Liver (tissue), 9 donors: Measurements from ENCODE around the gene CUBN. TPM values are rescaled to one million over a fixed set of nuclear protein-coding genes. Genes with fewer than 3 reads are reported as not detected.

Experiments
- DNase-seq: peaks from one replicate; pipeline ENCODE4 v3.0.0-alpha.2; 2017; ENCODE audit warnings: low spot score
- H3K27ac ChIP-seq, 2 donors: one replicate each; pipeline ENCODE4 v1.7.0; 2013; ENCODE audit warnings: inconsistent platforms in 2 of 2, low read length in 2 of 2, control low read depth in 1 of 2, low read depth in 1 of 2, mild to moderate bottlenecking in 1 of 2
- H3K27me3 ChIP-seq, 4 donors: one replicate each; pipeline versions ENCODE4 v1.6.1 to v1.7.0; 2013; ENCODE audit warnings: low read length in 3 of 4, inconsistent platforms in 1 of 4, mild to moderate bottlenecking in 1 of 4, moderate library complexity in 1 of 4; ENCODE audit not compliant: control insufficient read depth in 4 of 4, insufficient read depth in 4 of 4
- H3K36me3 ChIP-seq, 4 donors: one replicate each; pipeline versions ENCODE4 v1.6.1 to v1.7.0; 2013; ENCODE audit warnings: low read length in 3 of 4, mild to moderate bottlenecking in 3 of 4, low read depth in 1 of 4, moderate library complexity in 1 of 4; ENCODE audit not compliant: control insufficient read depth in 4 of 4, insufficient read depth in 3 of 4
- H3K4me1 ChIP-seq, 4 donors: one replicate each; pipeline versions ENCODE4 v1.6.1 to v1.7.0; 2013; ENCODE audit warnings: low read length in 3 of 4, mild to moderate bottlenecking in 3 of 4, moderate library complexity in 1 of 4; ENCODE audit not compliant: control insufficient read depth in 4 of 4, insufficient read depth in 4 of 4
- H3K4me3 ChIP-seq, 3 donors: one replicate each; pipeline versions ENCODE4 v1.6.1 to v1.7.0; 2013; ENCODE audit warnings: low read length in 3 of 3, control low read depth in 1 of 3, low read depth in 1 of 3, mild to moderate bottlenecking in 1 of 3
- H3K9ac ChIP-seq, 2 donors: one replicate each; pipeline ENCODE4 v1.7.0; 2013; ENCODE audit warnings: low read length in 2 of 2, mild to moderate bottlenecking in 2 of 2, moderate library complexity in 2 of 2, control low read depth in 1 of 2, low read depth in 1 of 2
- H3K9me3 ChIP-seq, 4 donors: one replicate each; pipeline versions ENCODE4 v1.6.1 to v1.7.0; 2013; ENCODE audit warnings: low read length in 3 of 4; ENCODE audit not compliant: control insufficient read depth in 4 of 4
- ATF3 ChIP-seq: IDR thresholded peaks from 2 replicates; pipeline ENCODE4 v1.6.1; 2016; ENCODE audit warnings: antibody characterized with exemption
- EGR1 ChIP-seq, 2 donors: IDR thresholded peaks; 2 replicates each; pipeline ENCODE4 v1.6.1; 2016 to 2018; ENCODE audit warnings: antibody characterized with exemption in 2 of 2, low read depth in 2 of 2
- FOXA1 ChIP-seq: IDR thresholded peaks from 2 replicates; pipeline ENCODE4 v1.6.1; 2016; ENCODE audit warnings: antibody characterized with exemption
- FOXA2 ChIP-seq: IDR thresholded peaks from 2 replicates; pipeline ENCODE4 v1.6.1; 2016; ENCODE audit warnings: antibody characterized with exemption
- GABPA ChIP-seq, 2 donors: IDR thresholded peaks in 1 of 2; conservative IDR thresholded peaks in 1 of 2; 2 replicates each; pipeline ENCODE4 v1.6.1; 2016; ENCODE audit warnings: antibody characterized with exemption in 2 of 2, mild to moderate bottlenecking in 1 of 2, moderate library complexity in 1 of 2
- HNF4A ChIP-seq, 2 donors: conservative IDR thresholded peaks; 2 replicates each; pipeline ENCODE4 v1.6.1; 2016; ENCODE audit warnings: antibody characterized with exemption in 2 of 2, mild to moderate bottlenecking in 2 of 2
- HNF4G ChIP-seq: IDR thresholded peaks from 2 replicates; pipeline ENCODE4 v1.6.1; 2016; ENCODE audit warnings: antibody characterized with exemption
- JUND ChIP-seq, 2 donors: IDR thresholded peaks; 2 replicates each; pipeline ENCODE4 v1.6.1; 2016; ENCODE audit warnings: antibody characterized with exemption in 2 of 2
- MAX ChIP-seq: IDR thresholded peaks from 2 replicates; pipeline ENCODE4 v1.6.1; 2016; ENCODE audit warnings: antibody characterized with exemption
- NR2F2 ChIP-seq: IDR thresholded peaks from 2 replicates; pipeline ENCODE4 v1.6.1; 2016; ENCODE audit warnings: antibody characterized with exemption
- RAD21 ChIP-seq, 2 donors: IDR thresholded peaks; 2 replicates each; pipeline ENCODE4 v1.6.1; 2016; ENCODE audit warnings: antibody characterized with exemption in 2 of 2, mild to moderate bottlenecking in 2 of 2
- REST ChIP-seq: IDR thresholded peaks from 2 replicates; pipeline ENCODE4 v1.6.1; 2016; ENCODE audit warnings: antibody characterized with exemption, mild to moderate bottlenecking
- RXRA ChIP-seq, 2 donors: IDR thresholded peaks; 2 replicates each; pipeline ENCODE4 v1.6.1; 2017 to 2018; ENCODE audit warnings: antibody characterized with exemption in 2 of 2, mild to moderate bottlenecking in 1 of 2
- SP1 ChIP-seq: IDR thresholded peaks from 2 replicates; pipeline ENCODE4 v1.6.1; 2018; ENCODE audit warnings: antibody characterized with exemption, mild to moderate bottlenecking
- TAF1 ChIP-seq: conservative IDR thresholded peaks from 2 replicates; pipeline ENCODE4 v1.6.1; 2016; ENCODE audit warnings: antibody characterized with exemption, mild to moderate bottlenecking
- YY1 ChIP-seq: IDR thresholded peaks from 2 replicates; pipeline ENCODE4 v1.6.1; 2016; ENCODE audit warnings: antibody characterized with exemption, mild to moderate bottlenecking
- ZBTB33 ChIP-seq: IDR thresholded peaks from 2 replicates; pipeline ENCODE4 v1.6.1; 2016; ENCODE audit warnings: antibody characterized with exemption
- WGBS: extraction: QIAGEN DNeasy Blood & Tissue Kit; methylation state at CpG from one replicate; pipeline ENCODE4 v1.1.7; 2013; 5-methylcytosine and 5-hydroxymethylcytosine counted together
- polyA plus RNA-seq, 2 donors: library from polyadenylated mRNA; stranded (reverse) in 1 of 2; unstranded in 1 of 2; fragments of 200-250 nt in 1 of 2; fragments of >200 nt in 1 of 2; fragmentation: Nextera tagmentation in 1 of 2; extraction: Ambion mirVana in 1 of 2; gene quantifications; one replicate each; pipeline versions ENCODE4 v1.2.1 to v1.2.3, GENCODE V29; 2013 to 2015
- total RNA-seq, 2 donors: library from RNA; depleted of rRNA; stranded (reverse); fragments of >200 nt; gene quantifications; one replicate each; pipeline ENCODE4 v1.2.3, GENCODE V29; 2014
- donor health status: healthy.
- donor health status: healthy.
- donor health status: healthy.
- donor health status: healthy.
- donor health status: healthy.

The CUBN gene
- total and polyA plus RNA-seq, 4 donors = 0.01 to 0.67 (median 0.30) TPM

GRCh38 chr10:16915300-16915699 is 214.3 kb downstream of the CUBN start:
- Histone ChIP-seq H3K4me3 (no peak overlapping the region), H3K4me1 (no peaks in the 10 kb centered on the region), H3K27me3 (no peaks in the 10 kb centered on the region), H3K9me3 (no peaks in the 10 kb centered on the region), H3K9ac (no peak overlapping the region), H3K36me3 (no peaks in the 10 kb centered on the region), H3K27ac (no peak overlapping the region)
- TF ChIP-seq RAD21 (IDR thresholded peaks at IDR 0.05) (no peak), TAF1 (no peak), MAX (no peak), SP1 (no peak), FOXA2 (no peak), REST (no peak), EGR1 (IDR thresholded peaks at IDR 0.05; ENCODE audit: low read depth in 2 of 2) (no peak), ATF3 (no peak), GABPA (IDR thresholded peaks at IDR 0.05 in 1 of 2, conservative IDR thresholded peaks at IDR 0.05 in 1 of 2) (no peak), YY1 (no peak), FOXA1 (no peak)
- WGBS = 69% methylated on average over 2 of the region's 2 CpGs
- DNase-seq = no peak

- Histone ChIP-seq H3K36me3 (no peaks in the 10 kb centered on the region), H3K27me3 (no peaks in the 10 kb centered on the region), H3K4me3 (no peak overlapping the region), H3K9me3 (no peaks in the 10 kb centered on the region), H3K4me1 (no peaks in the 10 kb centered on the region), H3K9ac (no peak overlapping the region), H3K27ac (no peak overlapping the region)
- WGBS = 85% methylated on average over 4 of the region's 4 CpGs
- TF ChIP-seq SP1 = no peak
- TF ChIP-seq HNF4G = no peak
- TF ChIP-seq ATF3 = no peak
- TF ChIP-seq MAX = no peak
- TF ChIP-seq FOXA2 = no peak
- no peak for TF ChIP-seq FOXA1
- no peak for TF ChIP-seq JUND (IDR thresholded peaks at IDR 0.05)
- TF ChIP-seq HNF4A (conservative IDR thresholded peaks at IDR 0.05) = no peak
- DNase-seq = no peak
Observed at GRCh38 chr10:16913266-16913665, 216.3 kb downstream of the CUBN start.

- H3K9ac ChIP-seq = no peak overlapping the region
- H3K9me3 ChIP-seq = no peaks in the 10 kb centered on the region
- DNase-seq = no peak
- no peaks in the 10 kb centered on the region for H3K4me1 ChIP-seq
- H3K27ac ChIP-seq = no peak overlapping the region
- no peak overlapping the region for H3K4me3 ChIP-seq
- no peaks in the 10 kb centered on the region for H3K36me3 ChIP-seq
- WGBS = 74% methylated on average over 4 of the region's 4 CpGs
- H3K27me3 ChIP-seq = no peaks in the 10 kb centered on the region
- TF ChIP-seq JUND (IDR thresholded peaks at IDR 0.05) = no peak
- no peak for TF ChIP-seq NR2F2
- TF ChIP-seq ATF3 = no peak
- TF ChIP-seq TAF1 = no peak
- TF ChIP-seq GABPA (IDR thresholded peaks at IDR 0.05 in 1 of 2, conservative IDR thresholded peaks at IDR 0.05 in 1 of 2) = no peak
- TF ChIP-seq FOXA1 = no peak
- no peak for TF ChIP-seq FOXA2
- TF ChIP-seq EGR1 (IDR thresholded peaks at IDR 0.05; ENCODE audit: low read depth in 2 of 2) = no peak
- TF ChIP-seq SP1 = no peak
- no peak for TF ChIP-seq RAD21 (IDR thresholded peaks at IDR 0.05)
- no peak for TF ChIP-seq HNF4G
- no peak for TF ChIP-seq RXRA (IDR thresholded peaks at IDR 0.05)
- TF ChIP-seq ZBTB33 = no peak
- no peak for TF ChIP-seq HNF4A (conservative IDR thresholded peaks at IDR 0.05)
- no peak for TF ChIP-seq REST
Observed at GRCh38 chr10:16910793-16911164, 218.8 kb downstream of the CUBN start.
